ENCODE data around the gene CLDN6. TPM values are rescaled to one million over a fixed set of nuclear protein-coding genes. Genes with fewer than 3 reads are reported as not detected.

CLDN6 gene
- total RNA-seq, 1 donor from 2014 or later = not detected

DNA sequence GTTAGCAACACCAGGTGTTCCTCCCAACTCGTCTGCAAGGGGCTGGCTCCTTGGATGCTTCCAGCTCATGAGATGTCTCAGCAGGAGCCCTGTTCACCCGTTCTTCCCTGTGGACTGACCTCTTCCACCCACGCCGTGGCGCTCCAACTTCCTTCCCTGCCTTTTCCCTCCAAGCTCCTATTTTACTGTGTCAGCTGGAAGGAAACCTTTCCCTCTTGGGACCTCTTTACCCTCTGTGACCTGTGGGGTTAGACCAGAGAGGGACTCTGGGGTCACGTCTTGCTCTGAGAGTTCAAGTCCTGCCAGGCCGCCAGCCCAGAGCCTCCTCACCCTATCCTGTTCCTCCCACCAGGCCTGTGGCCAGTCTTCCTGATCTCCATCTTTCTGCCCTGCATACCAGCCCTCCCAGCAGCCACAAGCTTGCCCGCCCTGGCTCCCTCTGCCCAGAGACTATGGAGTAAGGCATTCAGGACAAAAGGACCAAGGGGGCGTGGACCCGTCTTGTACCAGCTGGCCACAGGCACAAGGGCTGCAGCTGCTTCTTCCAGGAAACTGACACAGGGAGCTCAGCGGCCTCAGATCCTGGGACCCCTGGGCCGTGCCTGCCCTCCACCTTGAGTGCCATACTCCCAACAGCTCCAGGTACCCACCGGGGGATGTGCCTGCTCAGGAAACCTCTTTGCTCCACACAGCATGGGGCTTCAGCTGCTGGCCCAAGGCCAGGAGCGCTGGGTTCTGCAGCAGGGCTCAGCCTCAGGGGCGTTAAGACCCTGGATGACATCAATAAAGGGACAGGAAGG lies 45.8 kb downstream of the CLDN6 start:
- intact Hi-C loops (cut with micrococcal nuclease) = no loop called here
- peak overlapping the region; percentile 26 for H3K4me3 Mint-ChIP-seq

DNA sequence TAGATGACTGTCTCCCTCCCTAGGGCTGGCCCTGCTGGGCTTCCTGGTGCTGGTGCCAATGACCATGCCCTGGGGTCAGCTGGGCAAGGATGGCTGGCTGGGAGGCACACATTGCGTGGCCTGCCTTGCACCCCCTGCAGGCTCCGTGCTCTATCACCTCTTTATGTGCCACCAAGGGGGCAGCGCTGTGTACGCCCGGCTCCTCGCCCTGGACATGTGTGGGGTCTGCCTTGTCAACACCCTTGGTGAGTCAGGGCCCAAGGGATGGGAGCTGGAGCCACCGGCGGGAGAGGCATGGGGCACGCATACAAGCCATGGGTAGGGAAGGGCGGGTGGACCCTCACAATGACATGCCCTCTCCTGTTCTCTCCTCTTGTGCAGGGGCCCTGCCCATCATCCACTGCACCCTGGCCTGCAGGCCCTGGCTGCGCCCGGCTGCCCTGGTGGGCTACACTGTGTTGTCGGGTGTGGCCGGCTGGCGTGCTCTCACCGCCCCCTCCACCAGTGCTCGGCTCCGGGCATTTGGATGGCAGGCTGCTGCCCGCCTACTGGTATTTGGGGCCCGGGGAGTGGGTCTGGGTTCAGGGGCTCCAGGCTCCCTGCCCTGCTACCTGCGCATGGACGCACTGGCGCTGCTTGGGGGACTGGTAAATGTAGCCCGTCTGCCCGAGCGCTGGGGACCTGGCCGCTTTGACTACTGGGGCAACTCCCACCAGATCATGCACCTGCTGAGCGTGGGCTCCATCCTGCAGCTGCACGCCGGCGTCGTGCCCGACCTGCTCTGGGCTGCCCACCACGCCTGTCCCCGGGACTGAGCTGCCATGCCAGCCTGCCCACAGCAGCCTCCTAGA lies 46.6 kb downstream of the CLDN6 start:
- Mint-ChIP-seq H3K9me3 (no peaks in the 10 kb centered on the region), H3K4me1 (peaks cover 13% of the 10 kb centered on the region), H3K36me3 (ENCODE audit: low read depth) (no peaks in the 10 kb centered on the region), H3K27me3 (peaks cover 12% of the 10 kb centered on the region), H3K4me3 (peak overlapping the region; percentile 55), H3K27ac (no peak overlapping the region)
- DNase-seq (no peak), ATAC-seq (ENCODE audit: low read depth) (no peak)
- TF ChIP-seq CTCF (IDR thresholded peaks at IDR 0.05) = no peak
- ChIA-PET POLR2A (interaction anchor here (1.4 kb wide), 1 partner anchor 9 kb away, joined by 4 read pairs; the partner anchor contains the start of gene PKMYT1), CTCF (no interaction called here)
- intact Hi-C loops (cut with micrococcal nuclease) = no loop called here

More for the DNA sequence above, 45.8 kb downstream of the CLDN6 start:
- CTCF ChIA-PET = no interaction called here
- DNase-seq = no peak
- no peak for TF ChIP-seq CTCF (IDR thresholded peaks at IDR 0.05)
- no peak overlapping the region for H3K27ac Mint-ChIP-seq
- POLR2A ChIA-PET = interaction anchor here (0.7 to 1.4 kb wide), 2 partner anchors 8 to 162 kb away, joined by 3 to 4 read pairs; partner anchors contain the start of genes PKMYT1 and ZNF213
- peaks cover 13% of the 10 kb centered on the region for H3K4me1 Mint-ChIP-seq
- no peaks in the 10 kb centered on the region for H3K36me3 Mint-ChIP-seq (ENCODE audit: low read depth)
- no peak for ATAC-seq (ENCODE audit: low read depth)
- peaks cover 12% of the 10 kb centered on the region for H3K27me3 Mint-ChIP-seq
- H3K9me3 Mint-ChIP-seq = no peaks in the 10 kb centered on the region

- Mint-ChIP-seq H3K4me1 (peaks cover 16% of the 10 kb centered on the region), H3K9me3 (no peaks in the 10 kb centered on the region), H3K4me3 (peak overlapping the region; percentile 55), H3K27me3 (peaks cover 12% of the 10 kb centered on the region), H3K27ac (no peak overlapping the region), H3K36me3 (ENCODE audit: low read depth) (no peaks in the 10 kb centered on the region)
- no peak for DNase-seq
- no peak for ATAC-seq (ENCODE audit: low read depth)
- no peak for TF ChIP-seq CTCF (IDR thresholded peaks at IDR 0.05)
- ChIA-PET POLR2A (interaction anchor here (0.5 to 1.6 kb wide), 2 partner anchors 11 to 210 kb away, joined by 4 read pairs; no protein-coding TSS in a partner anchor), CTCF (interaction anchor here (0.6 to 0.9 kb wide), 2 partner anchors 12 to 197 kb away, joined by 3 read pairs; no protein-coding TSS in a partner anchor)
- intact Hi-C loops (cut with micrococcal nuclease) = no loop called here
These were observed 47.4 kb downstream of the CLDN6 start for GRCh38 chr16:2970563-2970962.

GRCh38 chr16:2969545-2970521 lies 48.1 kb downstream of the CLDN6 start:
- intact Hi-C loops (cut with micrococcal nuclease) = loop anchor here (1.0 to 2.0 kb wide), 3 partner anchors 10 to 54 kb away; partner anchors contain the start of genes PKMYT1, THOC6 and TNFRSF12A

More at GRCh38 chr16:2969545-2970521, 48.1 kb downstream of the CLDN6 start:
- H3K4me3 Mint-ChIP-seq = peak overlapping the region; percentile 70
- peak; percentile 43 for ATAC-seq (ENCODE audit: low read depth)
- CTCF ChIA-PET = interaction anchor here (0.6 to 0.9 kb wide), 2 partner anchors 11 to 198 kb away, joined by 3 read pairs; no protein-coding TSS in a partner anchor
- POLR2A ChIA-PET = interaction anchor here (0.5 to 1.6 kb wide), 4 partner anchors 10 to 211 kb away, joined by 3 to 4 read pairs (median 4); partner anchors contain the start of gene PKMYT1
- peaks cover 22% of the 10 kb centered on the region for H3K4me1 Mint-ChIP-seq
- peaks cover 12% of the 10 kb centered on the region for H3K27me3 Mint-ChIP-seq
- DNase-seq = peak; percentile 53
- TF ChIP-seq CTCF (IDR thresholded peaks at IDR 0.05) = no peak
- H3K9me3 Mint-ChIP-seq = no peaks in the 10 kb centered on the region
- H3K36me3 Mint-ChIP-seq (ENCODE audit: low read depth) = no peaks in the 10 kb centered on the region
- H3K27ac Mint-ChIP-seq = no peak overlapping the region
